GM18499 (cell line): ENCODE data around the gene ACSBG1.

Experiments
- ATAC-seq: cut with Tn5 transposase; IDR thresholded peaks from one replicate; pipeline ENCODE4 v1.9.1; 2021; ENCODE audit warnings: moderate number of reproducible peaks; ENCODE audit not compliant: insufficient read depth, unreplicated experiment

The ACSBG1 gene

GRCh38 chr15:78142332-78142731 is 92.0 kb downstream of the ACSBG1 start:
- no peak for ATAC-seq

- no peak for ATAC-seq
Measured at GRCh38 chr15:78140292-78140691, 94.1 kb downstream of the ACSBG1 start.

GRCh38 chr15:78139578-78139977 is 94.8 kb downstream of the ACSBG1 start:
- no peak for ATAC-seq

GRCh38 chr15:78133801-78134200 is 100.6 kb downstream of the ACSBG1 start:
- ATAC-seq = no peak

- no peak for ATAC-seq
Measured at GRCh38 chr15:78131295-78132061, 102.9 kb downstream of the ACSBG1 start, which contains the start of gene CIB2. TSS of gene CIB2 (minus strand) at chr15:78131445. CDS start at chr15:78131215, 230 bp downstream.

- no peak for ATAC-seq
Measured at GRCh38 chr15:78130466-78131294, 103.7 kb downstream of the ACSBG1 start.

GRCh38 chr15:78129751-78130287 is 104.5 kb downstream of the ACSBG1 start:
- ATAC-seq = no peak

- no peak for ATAC-seq
Measured at GRCh38 chr15:78129077-78129750, 105.2 kb downstream of the ACSBG1 start.

- ATAC-seq = no peak
Measured at GRCh38 chr15:78127882-78128281, 106.5 kb downstream of the ACSBG1 start.

GRCh38 chr15:78125267-78125666 is 109.1 kb downstream of the ACSBG1 start:
- no peak for ATAC-seq

- no peak for ATAC-seq
Measured at GRCh38 chr15:78120523-78120922, 113.8 kb downstream of the ACSBG1 start.
